Subcutaneous abdominal adipose tissue (tissue), 5 donors: ENCODE results near the gene TNFSF8.

ENCODE experiments used
- H3K27ac ChIP-seq: one replicate; pipeline ENCODE4 v1.7.0; 2013; ENCODE audit warnings: low read depth, mild to moderate bottlenecking, inconsistent platforms, low read length, moderate library complexity
- H3K27me3 ChIP-seq, 5 donors: one replicate each; pipeline ENCODE4 v1.7.0; 2013; ENCODE audit warnings: low read length in 5 of 5, inconsistent platforms in 1 of 5; ENCODE audit not compliant: control insufficient read depth in 5 of 5, insufficient read depth in 4 of 5
- H3K36me3 ChIP-seq, 5 donors: one replicate each; pipeline ENCODE4 v1.7.0; 2013; ENCODE audit warnings: low read length in 5 of 5; ENCODE audit not compliant: control insufficient read depth in 5 of 5, insufficient read depth in 5 of 5
- H3K4me1 ChIP-seq, 5 donors: one replicate each; pipeline ENCODE4 v1.7.0; 2013; ENCODE audit warnings: low read length in 5 of 5, mild to moderate bottlenecking in 3 of 5, moderate library complexity in 1 of 5; ENCODE audit not compliant: control insufficient read depth in 5 of 5, insufficient read depth in 5 of 5
- H3K4me3 ChIP-seq, 5 donors: one replicate each; pipeline ENCODE4 v1.7.0; 2013; ENCODE audit warnings: low read length in 5 of 5, low read depth in 1 of 5
- H3K9ac ChIP-seq, 5 donors: one replicate each; pipeline ENCODE4 v1.7.0; 2013; ENCODE audit warnings: low read length in 5 of 5, mild to moderate bottlenecking in 4 of 5, moderate library complexity in 3 of 5
- H3K9me3 ChIP-seq, 5 donors: one replicate each; pipeline ENCODE4 v1.7.0; 2013; ENCODE audit warnings: low read length in 5 of 5; ENCODE audit not compliant: control insufficient read depth in 5 of 5
- donor health status: healthy.
- donor health status: healthy.
- donor health status: healthy.
- donor health status: healthy.
- donor health status: healthy.

Gene TNFSF8

DNA sequence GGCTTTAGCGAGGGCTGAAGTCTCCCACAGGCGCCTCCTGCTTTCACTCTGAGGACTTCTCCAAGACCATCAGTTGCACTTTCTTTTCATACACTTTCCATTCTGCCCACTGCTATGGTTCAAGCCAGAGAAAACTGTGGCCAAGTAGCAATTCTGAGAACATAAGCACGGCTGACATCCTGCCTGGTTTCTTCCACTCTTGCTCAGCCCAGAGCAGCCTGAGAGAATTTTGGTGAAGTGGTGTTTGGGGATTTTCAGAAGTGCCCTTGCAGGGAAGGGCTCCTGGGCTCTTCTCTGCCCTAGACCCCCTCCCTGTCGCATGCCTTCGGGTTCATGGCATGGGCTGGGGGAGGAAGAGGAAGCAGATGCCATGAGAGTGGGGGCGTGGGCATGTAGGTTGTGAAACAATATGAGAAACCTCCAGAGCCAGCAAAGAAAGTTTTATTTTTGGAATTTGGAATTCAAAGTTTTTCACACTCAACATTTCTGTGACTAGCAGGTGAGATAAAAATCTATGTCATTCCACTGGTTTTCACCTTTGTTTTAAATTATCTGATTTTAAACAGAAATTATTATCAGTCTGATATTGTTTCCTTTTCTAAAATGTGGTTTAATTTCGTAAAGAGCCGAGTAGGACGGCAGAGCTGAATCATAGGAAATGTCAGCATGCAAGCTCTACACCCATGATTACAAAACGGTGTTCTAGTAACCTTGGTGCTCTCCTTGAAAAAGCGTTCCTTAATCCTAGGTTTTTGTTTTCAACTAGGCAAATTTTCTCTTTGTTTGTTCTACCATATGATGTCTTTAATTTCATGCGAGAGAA is 27.8 kb upstream of the TNFSF8 start:
- Histone ChIP-seq H3K27me3 (no peaks in the 10 kb centered on the region), H3K27ac (peak overlapping the region; percentile 7), H3K4me1 (peaks cover 3 to 26% (median 25%) of the 10 kb centered on the region in 5 donors), H3K4me3 (peak overlapping the region in 1 of 5 donors; percentile 4), H3K36me3 (no peaks in the 10 kb centered on the region), H3K9me3 (peaks cover 0 to 22% (median 4%) of the 10 kb centered on the region in 5 donors), H3K9ac (no peak overlapping the region)

DNA sequence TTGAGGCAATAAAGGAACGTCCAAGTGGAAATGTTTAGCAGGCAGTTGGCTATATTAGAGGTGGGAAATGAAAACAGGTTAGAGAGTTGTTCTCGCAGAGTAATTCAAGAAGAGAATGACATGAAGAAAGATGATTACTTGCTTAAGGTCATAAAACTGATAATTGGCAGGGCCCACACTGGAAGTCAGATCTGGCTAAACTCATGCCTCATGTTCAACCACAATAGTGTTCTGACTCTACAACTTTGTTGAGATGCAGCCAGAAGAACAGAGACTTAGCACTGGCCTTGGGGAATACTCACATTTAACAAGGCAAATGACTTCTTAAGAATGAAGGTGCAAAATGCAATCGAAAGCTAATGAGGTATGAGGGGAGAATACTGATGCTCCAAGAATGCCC is 27.2 kb upstream of the TNFSF8 start:
- peak overlapping the region; percentile 7 for H3K27ac ChIP-seq
- H3K9ac ChIP-seq: no peak overlapping the region
- peaks cover 0 to 17% (median 4%) of the 10 kb centered on the region in 5 donors for H3K9me3 ChIP-seq
- H3K4me1 ChIP-seq: peaks cover 3 to 29% (median 28%) of the 10 kb centered on the region in 5 donors
- no peaks in the 10 kb centered on the region for H3K36me3 ChIP-seq
- H3K27me3 ChIP-seq: no peaks in the 10 kb centered on the region
- peak overlapping the region in 1 of 5 donors; percentile 4 for H3K4me3 ChIP-seq

DNA sequence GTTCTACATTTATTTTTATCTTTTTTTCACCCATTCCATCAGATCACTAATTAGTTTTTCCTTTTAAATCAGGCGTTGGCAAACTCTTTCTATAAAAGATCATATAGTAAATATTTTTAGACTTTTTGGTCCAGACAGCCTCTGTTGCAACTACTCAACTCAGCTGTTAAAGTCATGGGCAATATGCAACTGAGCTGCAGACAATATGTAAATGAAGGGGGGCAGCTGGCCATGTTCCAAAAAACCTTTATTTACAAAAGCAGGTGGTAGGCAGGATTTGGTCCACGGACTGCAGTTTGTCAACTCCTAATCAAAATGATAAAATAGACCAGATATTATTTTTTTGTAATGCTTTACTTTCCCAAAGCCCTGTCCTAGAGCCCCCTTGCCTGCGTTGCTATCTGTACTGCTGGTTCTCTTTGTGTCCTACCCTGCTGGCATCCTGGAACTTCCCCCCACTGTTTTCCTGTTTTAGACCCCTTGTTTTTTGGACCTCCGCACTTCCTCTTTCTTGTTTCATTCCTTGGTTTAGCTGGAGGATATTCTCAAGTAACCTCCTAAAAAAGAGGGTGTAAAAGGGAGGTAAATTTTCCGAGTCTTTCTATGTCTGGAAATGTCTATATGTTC is 24.7 kb upstream of the TNFSF8 start:
- H3K4me1 ChIP-seq: peaks cover 3 to 29% (median 28%) of the 10 kb centered on the region in 5 donors
- peaks cover 0 to 6% (median 0%) of the 10 kb centered on the region in 5 donors for H3K9me3 ChIP-seq
- H3K4me3 ChIP-seq: no peak overlapping the region
- H3K27me3 ChIP-seq: no peaks in the 10 kb centered on the region
- no peak overlapping the region for H3K9ac ChIP-seq
- H3K27ac ChIP-seq: no peak overlapping the region
- H3K36me3 ChIP-seq: no peaks in the 10 kb centered on the region

DNA sequence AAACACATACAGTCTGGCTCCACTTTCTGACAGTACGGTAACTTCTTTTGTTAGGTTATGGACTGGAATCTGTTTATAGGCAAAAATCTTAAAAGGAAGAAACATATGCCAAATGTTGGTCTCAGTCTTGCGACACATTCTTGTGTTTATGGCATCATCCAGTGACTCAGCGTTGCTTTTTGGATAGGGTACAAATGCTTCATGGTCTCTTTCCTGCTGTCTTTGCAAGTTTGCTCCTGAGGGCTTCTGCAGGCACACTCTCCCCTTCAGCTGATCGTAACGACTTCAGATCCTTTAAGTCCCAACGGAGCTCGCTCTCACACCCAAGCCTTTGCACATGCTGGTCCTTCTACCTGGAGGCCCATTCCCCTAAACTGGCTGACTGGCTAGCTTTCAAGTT is 23.6 kb upstream of the TNFSF8 start:
- Histone ChIP-seq H3K36me3 (no peaks in the 10 kb centered on the region), H3K27ac (peak overlapping the region; percentile 59), H3K27me3 (no peaks in the 10 kb centered on the region), H3K9ac (no peak overlapping the region), H3K4me3 (peak overlapping the region in 4 of 5 donors; percentile 12 to 47 (median 20)), H3K4me1 (peaks cover 3 to 29% (median 28%) of the 10 kb centered on the region in 5 donors), H3K9me3 (no peaks in the 10 kb centered on the region)

DNA sequence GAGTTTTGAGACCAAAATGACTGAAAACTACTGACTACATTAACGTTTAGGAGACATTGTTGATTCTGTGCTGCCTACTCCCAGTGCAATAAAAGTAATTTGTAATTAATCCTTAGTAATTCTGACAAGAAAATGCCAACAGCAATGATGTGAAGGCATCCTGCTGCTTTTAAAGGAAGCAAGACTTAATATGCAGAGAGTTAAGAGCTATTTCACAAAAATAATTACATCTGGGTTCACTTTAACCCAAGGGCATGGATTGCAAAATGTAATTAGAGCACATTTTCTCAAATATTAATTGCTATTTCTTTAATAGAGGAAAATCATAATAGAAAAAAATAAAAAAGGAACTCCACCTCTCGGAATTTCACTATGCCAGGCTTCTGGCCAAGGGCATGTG is 22.7 kb upstream of the TNFSF8 start:
- H3K4me3 ChIP-seq: no peak overlapping the region
- peak overlapping the region; percentile 59 for H3K27ac ChIP-seq
- no peak overlapping the region for H3K9ac ChIP-seq
- H3K36me3 ChIP-seq: no peaks in the 10 kb centered on the region
- H3K4me1 ChIP-seq: peaks cover 3 to 27% (median 25%) of the 10 kb centered on the region in 5 donors
- no peaks in the 10 kb centered on the region for H3K9me3 ChIP-seq
- no peaks in the 10 kb centered on the region for H3K27me3 ChIP-seq

DNA sequence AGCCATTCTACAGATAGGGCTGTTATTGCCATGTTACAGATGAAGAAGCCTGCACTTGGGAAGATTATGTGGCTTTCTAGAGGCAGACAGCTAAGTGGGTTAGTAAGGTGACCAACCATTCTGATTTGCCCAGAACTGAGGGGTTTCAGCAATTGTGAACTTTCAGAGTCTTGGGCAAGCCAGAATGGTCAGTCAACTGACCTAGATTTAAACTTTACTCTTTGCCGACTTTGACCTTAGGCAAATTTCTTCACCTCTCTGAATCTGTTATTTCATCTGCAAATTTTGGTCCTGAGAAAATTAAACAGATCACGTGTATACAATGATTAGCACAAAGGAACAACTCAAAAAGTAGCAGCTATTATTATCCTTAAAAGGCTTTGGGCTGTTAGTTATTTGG is 20.4 kb upstream of the TNFSF8 start:
- Histone ChIP-seq H3K36me3 (no peaks in the 10 kb centered on the region), H3K4me1 (peaks cover 3 to 21% (median 20%) of the 10 kb centered on the region in 5 donors), H3K4me3 (no peak overlapping the region), H3K27ac (no peak overlapping the region), H3K27me3 (no peaks in the 10 kb centered on the region), H3K9me3 (no peaks in the 10 kb centered on the region), H3K9ac (no peak overlapping the region)

DNA sequence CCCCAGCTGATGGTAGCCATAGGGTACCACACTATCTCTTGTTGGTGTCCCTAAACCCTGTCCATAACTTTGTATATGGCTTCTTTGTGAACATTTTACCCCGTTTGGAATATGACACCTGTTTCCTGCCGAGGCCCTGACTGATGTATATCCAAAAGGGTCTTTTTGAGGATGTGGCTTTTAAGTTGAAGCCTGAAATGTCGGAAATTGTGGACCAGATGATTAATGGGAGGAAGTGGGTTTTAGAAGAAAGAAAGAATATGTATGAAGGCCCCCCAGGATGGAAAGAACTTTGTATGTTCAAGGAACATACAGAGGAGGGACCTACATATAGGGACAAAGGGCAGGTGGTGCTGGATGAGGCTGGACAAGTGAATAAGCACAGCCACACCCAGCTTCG is 16.7 kb upstream of the TNFSF8 start:
- Histone ChIP-seq H3K4me1 (peaks cover 0 to 3% (median 0%) of the 10 kb centered on the region in 5 donors), H3K27me3 (no peaks in the 10 kb centered on the region), H3K9ac (no peak overlapping the region), H3K36me3 (no peaks in the 10 kb centered on the region), H3K27ac (no peak overlapping the region), H3K4me3 (no peak overlapping the region), H3K9me3 (no peaks in the 10 kb centered on the region)

DNA sequence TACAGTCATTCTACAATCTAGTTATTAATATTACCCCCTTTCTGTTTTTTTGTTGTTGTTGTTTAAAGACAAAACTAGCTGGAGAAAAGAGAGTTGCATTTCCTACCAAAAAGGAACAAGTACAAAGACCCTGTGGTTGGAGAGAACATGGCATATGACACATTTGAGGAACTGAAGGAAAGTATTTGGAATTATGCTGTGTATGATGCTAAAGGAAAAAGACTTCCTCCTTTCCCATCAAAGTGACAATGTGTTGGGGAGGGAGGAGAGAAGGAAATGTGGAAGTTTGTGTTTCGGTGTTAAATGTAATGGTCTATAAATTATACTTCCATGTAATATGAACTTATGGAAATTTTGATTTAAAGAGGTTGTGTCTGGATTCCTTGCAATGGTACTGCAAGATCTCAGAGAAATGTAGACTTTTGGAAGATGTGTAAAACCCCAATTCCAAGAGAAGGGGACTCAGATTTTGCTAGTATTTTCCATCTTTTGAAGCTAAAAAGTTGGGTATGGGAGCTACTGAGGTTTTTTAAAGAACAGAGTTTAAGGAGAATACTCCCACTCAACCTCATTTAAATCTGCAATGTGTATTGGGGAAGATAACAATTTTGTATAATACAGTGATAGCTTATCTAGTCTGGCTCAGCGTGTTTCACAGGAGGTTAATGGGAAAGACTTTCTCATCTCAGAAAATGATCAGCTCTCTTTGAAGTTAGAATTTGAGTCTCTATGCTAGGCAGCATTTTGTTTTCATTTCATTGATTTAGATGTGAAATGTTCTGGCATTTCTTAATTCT is 15.4 kb upstream of the TNFSF8 start:
- Histone ChIP-seq H3K4me1 (peaks cover 0 to 6% (median 0%) of the 10 kb centered on the region in 5 donors), H3K9ac (no peak overlapping the region), H3K4me3 (no peak overlapping the region), H3K27ac (no peak overlapping the region), H3K27me3 (no peaks in the 10 kb centered on the region), H3K36me3 (no peaks in the 10 kb centered on the region), H3K9me3 (no peaks in the 10 kb centered on the region)

DNA sequence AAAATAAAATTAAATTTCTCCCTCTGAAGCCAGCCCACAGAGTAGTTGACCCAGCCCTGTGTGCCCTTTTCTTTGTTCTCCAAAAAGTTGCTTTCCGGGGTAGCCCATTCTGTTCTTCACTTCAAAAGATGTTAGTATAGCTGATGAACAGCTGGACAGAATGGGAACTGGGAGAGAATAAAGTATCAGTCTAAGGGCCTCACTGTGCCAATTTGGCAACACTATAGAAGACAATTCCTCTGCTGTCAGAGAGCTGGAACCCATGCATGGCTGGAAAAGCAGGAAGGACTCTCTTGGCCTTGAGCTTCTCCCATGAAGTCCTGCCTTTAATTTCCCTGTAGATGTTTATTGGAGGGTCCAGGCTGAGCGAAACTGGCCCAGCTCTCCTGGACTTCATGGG is 11.0 kb upstream of the TNFSF8 start:
- Histone ChIP-seq H3K4me3 (no peak overlapping the region), H3K36me3 (no peaks in the 10 kb centered on the region), H3K27me3 (no peaks in the 10 kb centered on the region), H3K9me3 (no peaks in the 10 kb centered on the region), H3K9ac (no peak overlapping the region), H3K27ac (no peak overlapping the region), H3K4me1 (peaks cover 0 to 34% (median 19%) of the 10 kb centered on the region in 5 donors)
